Coronary artery (tissue), 2 donors: Measurements from ENCODE around the gene CNIH4.
A peak's percentile ranks its signal among the peaks of the same experiment; 100 is the strongest.

Experiments
- DNase-seq: peaks from one replicate; pipeline ENCODE4 v3.0.0-alpha.2; 2017; ENCODE audit warnings: low spot score
- H3K27ac ChIP-seq, 2 donors: fragments of 200-600 bp; sonication (generic); one replicate each; pipeline ENCODE4 v1.5.1; 2016 to 2019
- H3K4me3 ChIP-seq: fragments of 200-600 bp; sonication (generic); 2 replicates; pipeline ENCODE4 v1.5.1; 2016; ENCODE audit warnings: mild to moderate bottlenecking, moderate library complexity
- TF ChIP-seq, protein P1 (sequence below): fragments of 200-600 bp; sonication (generic); IDR thresholded peaks from one replicate; pipeline ENCODE4 v1.5.1; 2019; ENCODE audit warnings: antibody characterized with exemption

The CNIH4 gene

DNA sequence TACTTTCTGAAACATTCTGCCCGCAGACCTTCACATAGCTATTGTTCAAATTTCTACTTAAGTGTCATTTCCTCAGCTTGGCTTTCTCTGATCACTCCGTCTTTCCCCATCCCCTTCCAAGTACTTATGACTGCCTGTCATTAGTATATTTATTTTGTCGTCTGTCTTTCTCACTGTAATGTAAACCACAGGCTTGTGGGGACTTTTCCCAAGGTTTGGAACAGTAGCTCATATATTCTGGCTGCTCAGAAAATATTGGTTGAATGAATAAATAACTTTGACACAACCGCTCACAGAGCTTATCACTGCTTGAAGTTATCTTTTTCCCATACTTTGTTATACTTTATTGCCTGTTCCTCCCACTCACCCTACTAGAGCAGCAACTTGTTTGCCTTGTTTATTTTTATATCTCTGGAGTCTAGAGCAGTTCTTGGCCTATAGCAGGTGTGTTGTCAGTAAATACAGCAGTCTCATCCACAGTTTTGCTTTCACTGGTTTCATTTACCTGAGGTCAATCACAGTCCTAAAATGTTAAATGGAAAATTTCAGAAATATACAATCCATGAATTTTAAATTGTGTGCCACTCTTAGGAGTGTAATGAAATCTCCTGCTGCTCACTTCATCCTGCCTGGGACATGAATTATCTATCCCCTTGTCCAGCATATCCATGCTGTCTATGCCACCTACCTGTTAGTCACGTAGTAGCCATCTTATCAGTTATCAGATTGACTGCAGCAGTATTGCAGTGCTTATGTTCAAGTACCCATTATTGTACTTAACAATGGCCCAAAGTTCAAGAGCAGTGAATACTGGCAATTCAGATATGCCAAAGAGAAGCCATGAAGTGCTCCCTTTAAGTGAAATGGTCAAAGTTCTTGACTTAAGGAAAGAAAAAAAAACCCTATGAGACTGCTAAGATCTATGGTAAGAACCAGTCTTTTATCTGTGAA is 2.4 kb upstream of the CNIH4 start:
- H3K27ac ChIP-seq = no peak overlapping the region
- H3K4me3 ChIP-seq = no peak overlapping the region
- TF ChIP-seq, protein P1, sequence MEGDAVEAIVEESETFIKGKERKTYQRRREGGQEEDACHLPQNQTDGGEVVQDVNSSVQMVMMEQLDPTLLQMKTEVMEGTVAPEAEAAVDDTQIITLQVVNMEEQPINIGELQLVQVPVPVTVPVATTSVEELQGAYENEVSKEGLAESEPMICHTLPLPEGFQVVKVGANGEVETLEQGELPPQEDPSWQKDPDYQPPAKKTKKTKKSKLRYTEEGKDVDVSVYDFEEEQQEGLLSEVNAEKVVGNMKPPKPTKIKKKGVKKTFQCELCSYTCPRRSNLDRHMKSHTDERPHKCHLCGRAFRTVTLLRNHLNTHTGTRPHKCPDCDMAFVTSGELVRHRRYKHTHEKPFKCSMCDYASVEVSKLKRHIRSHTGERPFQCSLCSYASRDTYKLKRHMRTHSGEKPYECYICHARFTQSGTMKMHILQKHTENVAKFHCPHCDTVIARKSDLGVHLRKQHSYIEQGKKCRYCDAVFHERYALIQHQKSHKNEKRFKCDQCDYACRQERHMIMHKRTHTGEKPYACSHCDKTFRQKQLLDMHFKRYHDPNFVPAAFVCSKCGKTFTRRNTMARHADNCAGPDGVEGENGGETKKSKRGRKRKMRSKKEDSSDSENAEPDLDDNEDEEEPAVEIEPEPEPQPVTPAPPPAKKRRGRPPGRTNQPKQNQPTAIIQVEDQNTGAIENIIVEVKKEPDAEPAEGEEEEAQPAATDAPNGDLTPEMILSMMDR = no peak
- DNase-seq = no peak

GRCh38 chr1:224357626-224358124 is 996 bp downstream of the CNIH4 start:
- DNase-seq = no peak
- peak overlapping the region; percentile 94 to 98 for H3K27ac ChIP-seq
- H3K4me3 ChIP-seq = peak overlapping the region; percentile 99
- TF ChIP-seq, protein P1 = no peak

DNA sequence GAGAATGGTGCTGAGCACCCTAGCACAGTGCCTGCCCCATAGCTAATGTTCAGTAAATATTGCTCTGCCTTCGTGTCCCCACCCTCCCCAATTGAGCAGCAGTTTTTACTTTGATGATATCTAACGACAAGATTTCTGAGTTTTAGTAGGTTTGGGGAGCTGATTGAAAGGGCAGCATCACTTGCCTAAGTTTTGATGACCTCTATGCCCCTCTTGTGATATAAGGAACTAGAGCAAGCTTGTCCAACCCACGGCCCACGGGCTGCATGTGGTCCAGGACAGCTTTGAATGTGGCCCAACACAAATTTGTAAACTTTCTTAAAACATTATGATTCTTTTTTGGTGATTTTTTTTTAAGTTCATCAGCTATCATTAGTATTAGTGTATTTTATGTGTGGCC is 1.6 kb downstream of the CNIH4 start:
- TF ChIP-seq, protein P1 = no peak
- peak overlapping the region; percentile 8 to 98 for H3K27ac ChIP-seq
- no peak for DNase-seq
- peak overlapping the region; percentile 99 for H3K4me3 ChIP-seq

- TF ChIP-seq, protein P1 = no peak
- Histone ChIP-seq H3K4me3 (no peak overlapping the region), H3K27ac (no peak overlapping the region)
- no peak for DNase-seq
These were observed 2.5 kb downstream of the CNIH4 start for GRCh38 chr1:224359207-224359606.

DNA sequence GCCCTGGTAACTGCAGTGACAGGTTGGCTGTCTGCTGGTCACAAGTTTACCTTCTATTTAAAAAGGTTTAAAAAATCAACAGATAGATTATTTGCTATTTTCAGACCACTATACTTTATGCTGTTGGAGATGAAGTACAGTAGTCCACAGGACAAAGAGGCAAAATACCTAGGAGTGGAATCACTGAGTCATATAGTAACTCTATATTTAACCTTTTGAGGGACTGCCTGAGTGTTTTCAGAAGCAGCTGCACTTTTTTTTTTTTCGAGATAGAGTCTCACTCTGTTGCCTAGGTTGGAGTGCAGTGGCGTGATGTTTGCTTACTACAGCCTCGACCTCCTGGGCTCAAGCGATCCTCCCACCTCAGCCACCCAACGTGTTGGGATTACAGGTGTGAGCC is 11.7 kb downstream of the CNIH4 start:
- Histone ChIP-seq H3K4me3 (no peak overlapping the region), H3K27ac (no peak overlapping the region)
- TF ChIP-seq, protein P1 = no peak
- no peak for DNase-seq

DNA sequence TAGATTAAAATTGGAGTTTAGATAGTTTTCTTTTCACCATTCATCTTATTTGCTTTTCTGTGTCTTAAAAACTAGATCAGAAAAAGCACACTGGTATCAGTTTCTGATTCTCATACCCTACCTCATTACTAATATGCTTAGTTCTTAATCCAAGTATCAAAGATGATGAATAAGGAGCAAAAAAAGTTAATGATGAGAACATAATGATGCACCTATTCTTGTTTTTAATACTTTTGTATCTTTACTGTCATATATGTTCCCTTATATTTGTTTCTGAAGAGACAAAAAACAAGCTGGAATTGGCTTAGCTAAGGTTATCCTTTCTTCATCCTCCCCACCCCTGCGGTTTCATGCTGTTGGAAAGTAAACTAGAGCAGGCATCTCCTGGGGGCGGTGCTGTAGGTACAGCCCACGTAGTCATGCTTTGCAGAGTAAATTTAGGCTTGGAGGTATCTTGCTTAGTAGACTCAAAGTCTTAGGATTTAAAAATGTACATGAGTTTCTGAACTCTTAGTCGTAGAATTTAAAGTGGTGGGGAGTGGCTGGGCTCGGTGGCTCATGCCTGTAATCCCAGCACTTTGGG is 16.4 kb downstream of the CNIH4 start:
- no peak overlapping the region for H3K27ac ChIP-seq
- DNase-seq = no peak
- no peak overlapping the region for H3K4me3 ChIP-seq
- TF ChIP-seq, protein P1 = no peak
